Loucy (cell line): Measurements from ENCODE around the gene ARHGAP15.

ENCODE experiments used
- H2AFZ ChIP-seq: fragments of 200-600 bp; sonication (generic); 2 replicates; pipeline ENCODE4 v1.6.0; 2016; ENCODE audit warnings: antibody characterized with exemption, mild to moderate bottlenecking, low read length, moderate library complexity
- H3F3A ChIP-seq: fragments of 200-600 bp; 2 replicates; pipeline ENCODE4 v1.6.0; 2016; ENCODE audit warnings: antibody characterized with exemption, low read depth, mild to moderate bottlenecking
- H3K27me3 ChIP-seq: fragments of 200-600 bp; sonication (generic); 2 replicates; pipeline ENCODE4 v1.6.1; 2014; ENCODE audit warnings: low read length, mild to moderate bottlenecking; ENCODE audit not compliant: insufficient read depth, poor library complexity, severe bottlenecking
- H3K36me3 ChIP-seq: fragments of 200-600 bp; sonication (generic); 2 replicates; pipeline ENCODE4 v1.6.1; 2016; ENCODE audit warnings: low read length; ENCODE audit not compliant: insufficient read depth
- H3K4me1 ChIP-seq: fragments of 200-600 bp; sonication (generic); 2 replicates; pipeline ENCODE4 v1.5.1; 2014; ENCODE audit warnings: low read length, mild to moderate bottlenecking; ENCODE audit not compliant: insufficient read depth, poor library complexity, severe bottlenecking
- H3K4me2 ChIP-seq: fragments of 200-600 bp; sonication (generic); 2 replicates; pipeline ENCODE4 v1.6.0; 2014; ENCODE audit warnings: antibody characterized with exemption, low read length, low read depth, mild to moderate bottlenecking; ENCODE audit not compliant: poor library complexity, severe bottlenecking
- H3K4me3 ChIP-seq: fragments of 200-600 bp; sonication (generic); 2 replicates; pipeline ENCODE4 v1.5.1; 2014; ENCODE audit warnings: low read length, mild to moderate bottlenecking, mixed read lengths; ENCODE audit not compliant: poor library complexity, severe bottlenecking
- H3K79me2 ChIP-seq: fragments of 200-600 bp; sonication (generic); 2 replicates; pipeline ENCODE4 v1.6.1; 2014; ENCODE audit warnings: low read length; ENCODE audit not compliant: insufficient read depth
- H3K9ac ChIP-seq: fragments of 200-600 bp; sonication (generic); 2 replicates; pipeline ENCODE4 v1.6.0; 2014; ENCODE audit warnings: mild to moderate bottlenecking, low read depth, low read length, moderate library complexity; ENCODE audit not compliant: poor library complexity, severe bottlenecking
- H3K9me2 ChIP-seq: fragments of 200-600 bp; sonication (generic); replicated peaks from 2 replicates; pipeline ENCODE4 v1.6.1; 2016; ENCODE audit warnings: low read depth, low read length, mixed read lengths
- H3K9me3 ChIP-seq: fragments of 200-600 bp; sonication (generic); 2 replicates; pipeline ENCODE4 v1.6.1; 2014; ENCODE audit warnings: mild to moderate bottlenecking, antibody characterized with exemption, low read length, low read depth; ENCODE audit not compliant: insufficient read depth
- H4K20me1 ChIP-seq: fragments of 200-600 bp; sonication (generic); 2 replicates; pipeline ENCODE4 v1.6.0; 2014; ENCODE audit warnings: antibody characterized with exemption, low read length, mild to moderate bottlenecking; ENCODE audit not compliant: insufficient read depth, poor library complexity, severe bottlenecking
- EZH2phosphoT487 ChIP-seq: fragments of 200-600 bp; IDR thresholded peaks from 2 replicates; pipeline ENCODE4 v1.6.1; 2018; ENCODE audit warnings: antibody characterized with exemption, mild to moderate bottlenecking, moderate library complexity, borderline replicate concordance
- TF ChIP-seq, protein P1 (sequence below): fragments of 200-600 bp; sonication (generic); conservative IDR thresholded peaks from 2 replicates; pipeline ENCODE4 v1.5.1; 2014; ENCODE audit warnings: mild to moderate bottlenecking, antibody characterized with exemption, low read length

The ARHGAP15 gene

DNA sequence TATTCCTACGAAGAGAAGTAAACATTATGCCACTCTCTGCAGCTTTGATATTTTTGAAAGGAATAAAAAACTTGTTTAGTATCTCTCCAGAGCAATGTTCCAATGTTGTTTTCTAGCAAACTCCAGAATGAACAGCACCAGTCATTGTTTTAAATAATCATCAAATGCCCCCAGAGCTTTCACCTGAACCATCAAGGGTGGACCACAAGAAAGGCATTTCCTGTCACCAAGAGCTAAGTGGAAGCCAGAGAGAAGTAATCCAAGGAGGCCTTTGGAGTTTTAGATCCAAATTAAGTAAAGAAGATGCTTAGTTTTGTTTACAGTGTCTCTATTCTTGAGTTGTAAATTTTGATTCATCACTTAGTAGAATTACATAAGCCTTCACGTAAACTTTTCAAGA is 559.0 kb downstream of the ARHGAP15 start:
- Histone ChIP-seq H3K4me3 (no peak overlapping the region), H3K36me3 (peaks cover 1% of the 10 kb centered on the region), H3K9me3 (no peaks in the 10 kb centered on the region), H3K9ac (no peak overlapping the region), H3K79me2 (no peaks in the 10 kb centered on the region), H3K9me2 (no peaks in the 10 kb centered on the region), H3K4me2 (no peak overlapping the region), H2AFZ (no peak overlapping the region), H3F3A (no peaks in the 10 kb centered on the region), H3K27me3 (no peaks in the 10 kb centered on the region), H3K4me1 (peaks cover 5% of the 10 kb centered on the region), H4K20me1 (no peaks in the 10 kb centered on the region)
- no peak for TF ChIP-seq EZH2phosphoT487
- TF ChIP-seq, protein P1, sequence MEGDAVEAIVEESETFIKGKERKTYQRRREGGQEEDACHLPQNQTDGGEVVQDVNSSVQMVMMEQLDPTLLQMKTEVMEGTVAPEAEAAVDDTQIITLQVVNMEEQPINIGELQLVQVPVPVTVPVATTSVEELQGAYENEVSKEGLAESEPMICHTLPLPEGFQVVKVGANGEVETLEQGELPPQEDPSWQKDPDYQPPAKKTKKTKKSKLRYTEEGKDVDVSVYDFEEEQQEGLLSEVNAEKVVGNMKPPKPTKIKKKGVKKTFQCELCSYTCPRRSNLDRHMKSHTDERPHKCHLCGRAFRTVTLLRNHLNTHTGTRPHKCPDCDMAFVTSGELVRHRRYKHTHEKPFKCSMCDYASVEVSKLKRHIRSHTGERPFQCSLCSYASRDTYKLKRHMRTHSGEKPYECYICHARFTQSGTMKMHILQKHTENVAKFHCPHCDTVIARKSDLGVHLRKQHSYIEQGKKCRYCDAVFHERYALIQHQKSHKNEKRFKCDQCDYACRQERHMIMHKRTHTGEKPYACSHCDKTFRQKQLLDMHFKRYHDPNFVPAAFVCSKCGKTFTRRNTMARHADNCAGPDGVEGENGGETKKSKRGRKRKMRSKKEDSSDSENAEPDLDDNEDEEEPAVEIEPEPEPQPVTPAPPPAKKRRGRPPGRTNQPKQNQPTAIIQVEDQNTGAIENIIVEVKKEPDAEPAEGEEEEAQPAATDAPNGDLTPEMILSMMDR = no peak

DNA sequence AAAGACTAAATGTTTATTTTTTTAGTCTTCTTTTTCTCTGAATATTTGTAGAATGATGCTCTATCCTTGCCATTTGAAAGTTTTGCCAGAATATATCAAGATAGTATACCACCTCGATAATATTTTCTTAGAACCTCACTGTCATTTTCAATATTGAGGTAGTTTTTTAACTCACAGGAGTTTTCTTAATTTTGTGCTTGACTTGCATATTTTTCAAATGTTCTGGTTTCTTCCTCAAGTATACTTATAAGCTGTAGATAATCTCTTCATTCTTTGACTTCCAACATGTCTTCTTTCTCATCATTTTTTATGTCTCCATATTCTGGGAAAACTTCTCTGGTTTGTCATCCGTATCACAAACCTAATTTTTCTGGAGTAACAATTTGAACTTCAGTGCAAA is 559.6 kb downstream of the ARHGAP15 start:
- no peaks in the 10 kb centered on the region for H4K20me1 ChIP-seq
- no peak overlapping the region for H3K4me2 ChIP-seq
- H3K4me1 ChIP-seq = peaks cover 5% of the 10 kb centered on the region
- no peaks in the 10 kb centered on the region for H3F3A ChIP-seq
- H3K36me3 ChIP-seq = no peaks in the 10 kb centered on the region; the same call in 1 of the 2 replicates
- H3K79me2 ChIP-seq = no peaks in the 10 kb centered on the region
- no peak overlapping the region for H3K4me3 ChIP-seq
- H3K27me3 ChIP-seq = no peaks in the 10 kb centered on the region
- H2AFZ ChIP-seq = no peak overlapping the region
- H3K9me3 ChIP-seq = no peaks in the 10 kb centered on the region
- no peaks in the 10 kb centered on the region for H3K9me2 ChIP-seq
- TF ChIP-seq EZH2phosphoT487 = no peak
- TF ChIP-seq, protein P1 = no peak
- no peak overlapping the region for H3K9ac ChIP-seq

DNA sequence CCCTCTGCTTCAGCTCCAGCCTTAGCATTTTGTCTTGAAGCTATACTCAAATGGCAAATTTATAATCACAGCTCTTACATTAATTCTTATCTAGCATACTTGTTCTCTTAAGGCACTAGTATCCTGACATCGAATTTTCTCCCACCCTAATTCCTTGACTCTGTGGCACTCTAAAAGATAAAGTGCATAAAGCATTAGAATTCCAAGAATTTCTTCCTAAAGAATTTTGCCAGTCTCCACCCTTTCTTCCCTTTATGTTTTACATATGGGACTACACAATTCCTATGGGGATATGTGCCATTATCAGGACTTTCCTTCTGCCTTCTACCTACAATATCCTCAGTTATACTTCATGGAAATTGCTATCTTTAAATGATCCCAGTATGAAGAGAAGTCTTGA is 560.3 kb downstream of the ARHGAP15 start:
- no peak overlapping the region for H3K4me2 ChIP-seq
- H3K4me1 ChIP-seq = peaks cover 5% of the 10 kb centered on the region
- no peaks in the 10 kb centered on the region; the same call in 1 of the 2 replicates for H3K36me3 ChIP-seq
- no peak overlapping the region for H3K9ac ChIP-seq
- no peak overlapping the region for H2AFZ ChIP-seq
- TF ChIP-seq, protein P1 = no peak
- no peak for TF ChIP-seq EZH2phosphoT487
- H3K27me3 ChIP-seq = no peaks in the 10 kb centered on the region
- H3K79me2 ChIP-seq = no peaks in the 10 kb centered on the region
- no peak overlapping the region for H3K4me3 ChIP-seq
- no peaks in the 10 kb centered on the region for H3K9me2 ChIP-seq
- no peaks in the 10 kb centered on the region for H4K20me1 ChIP-seq
- no peaks in the 10 kb centered on the region for H3F3A ChIP-seq
- H3K9me3 ChIP-seq = no peaks in the 10 kb centered on the region
